Small intestine (tissue), 7 donors: ENCODE results near the gene PRRG1. TPM values are rescaled to one million over a fixed set of nuclear protein-coding genes. Genes with fewer than 3 reads are reported as not detected.
A peak's percentile ranks its signal among the peaks of the same experiment; 100 is the strongest.

Experiments used
- DNase-seq, 2 donors: peaks; one replicate each; pipeline versions ENCODE4 v3.0.0 to v3.0.0-alpha.2; 2013
- FAIRE-seq: peaks from 2 replicates; lab custom pipeline; 2012; peaks lifted over from hg19 to GRCh38; lab: Jason Lieb, UNC
- H3K27ac ChIP-seq, 3 donors: one replicate each; pipeline ENCODE4 v1.5.1; 2013; ENCODE audit warnings: low read length in 2 of 3, mild to moderate bottlenecking in 2 of 3, control low read depth in 1 of 3, inconsistent platforms in 1 of 3, low read depth in 1 of 3, moderate library complexity in 1 of 3
- H3K27me3 ChIP-seq, 3 donors: one replicate each; pipeline ENCODE4 v1.6.1; 2013; ENCODE audit warnings: low read length in 3 of 3, inconsistent platforms in 1 of 3; ENCODE audit not compliant: control insufficient read depth in 3 of 3, insufficient read depth in 3 of 3
- H3K36me3 ChIP-seq, 3 donors: one replicate each; pipeline ENCODE4 v1.6.1; 2013; ENCODE audit warnings: low read length in 3 of 3, inconsistent platforms in 1 of 3, low read depth in 1 of 3, mild to moderate bottlenecking in 1 of 3, moderate library complexity in 1 of 3; ENCODE audit not compliant: control insufficient read depth in 3 of 3, insufficient read depth in 2 of 3
- H3K4me1 ChIP-seq, 3 donors: one replicate each; pipeline ENCODE4 v1.6.1; 2013; ENCODE audit warnings: low read length in 2 of 3, inconsistent platforms in 1 of 3, low read depth in 1 of 3, mild to moderate bottlenecking in 1 of 3, moderate library complexity in 1 of 3; ENCODE audit not compliant: control insufficient read depth in 3 of 3, insufficient read depth in 2 of 3
- H3K4me3 ChIP-seq, 3 donors: one replicate each; pipeline ENCODE4 v1.5.1; 2013; ENCODE audit warnings: low read length in 3 of 3, control low read depth in 1 of 3, inconsistent platforms in 1 of 3, low read depth in 1 of 3, mild to moderate bottlenecking in 1 of 3, moderate library complexity in 1 of 3
- H3K9me3 ChIP-seq, 2 donors: one replicate each; pipeline ENCODE4 v1.6.1; 2013; ENCODE audit warnings: low read depth in 1 of 2, low read length in 1 of 2; ENCODE audit not compliant: control insufficient read depth in 2 of 2, insufficient read depth in 1 of 2
- WGBS, 3 donors: extraction: QIAGEN DNeasy Blood & Tissue Kit; methylation state at CpG; one replicate each; pipeline ENCODE4 v1.1.7; 2013; 5-methylcytosine and 5-hydroxymethylcytosine counted together
- polyA plus RNA-seq, 4 donors: library from polyadenylated mRNA; stranded (reverse) in 3 of 4; unstranded in 1 of 4; fragments of 200-250 nt in 3 of 4; fragments of 120-200 nt in 1 of 4; gene quantifications; one replicate each; pipeline versions ENCODE4 v1.2.1 to v1.2.3, GENCODE V29; 2013
- donor health status: healthy with polysubstance abuse.
- donor health status: control.
- donor health status: control.
- donor health status: Bipolar disorder and iron deficiency.
- donor health status: healthy.

The PRRG1 gene
- polyA plus RNA-seq, 4 donors = 1.6 to 5.8 (median 2.9) TPM

DNA sequence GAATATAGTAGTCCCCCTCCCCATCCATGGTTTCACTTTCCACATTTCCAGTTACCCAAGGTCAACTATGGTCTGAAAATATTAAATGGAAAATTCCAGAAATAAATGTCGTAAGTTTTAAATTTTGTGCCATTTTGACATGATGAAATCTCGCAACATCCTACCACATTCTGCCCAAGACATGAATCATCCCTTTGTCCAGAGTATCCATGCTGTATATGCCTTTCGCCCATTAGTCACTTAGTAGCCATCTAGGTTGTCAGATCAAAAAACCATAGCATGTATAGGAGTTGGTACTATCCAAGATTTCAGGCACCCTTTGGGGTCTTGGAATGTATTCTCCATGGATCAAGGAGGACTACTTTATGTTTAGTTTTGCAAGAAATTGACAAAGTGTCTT lies 8.3 kb downstream of the PRRG1 start:
- no peaks in the 10 kb centered on the region for H3K27me3 ChIP-seq
- FAIRE-seq = no peak
- WGBS, 3 donors = 91 to 98% (median 94%) methylated on average over 3 of the region's 3 CpGs
- no peaks in the 10 kb centered on the region for H3K36me3 ChIP-seq
- no peak for DNase-seq
- no peaks in the 10 kb centered on the region for H3K9me3 ChIP-seq
- no peaks in the 10 kb centered on the region for H3K4me1 ChIP-seq
- H3K4me3 ChIP-seq = no peak overlapping the region
- no peak overlapping the region for H3K27ac ChIP-seq

DNA sequence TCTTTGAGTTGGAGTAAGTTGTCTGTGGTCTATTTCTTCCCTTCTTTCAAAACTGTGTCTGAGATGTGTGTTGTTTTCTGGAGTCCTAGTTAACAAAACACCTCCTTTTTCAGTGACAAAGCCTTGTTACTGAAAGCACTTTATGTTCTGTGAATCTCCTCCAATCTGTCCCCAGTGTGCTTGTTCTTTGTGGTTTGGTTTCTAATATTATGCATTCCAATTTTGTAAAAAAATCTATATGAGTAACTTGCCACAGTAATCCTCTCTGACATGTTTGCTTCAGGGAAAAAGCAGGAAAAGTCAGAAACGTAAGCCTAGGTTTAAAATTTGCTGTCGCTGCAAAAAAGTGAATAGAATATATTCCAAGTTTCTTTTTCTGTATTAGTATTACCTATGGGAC lies 12.4 kb downstream of the PRRG1 start:
- Histone ChIP-seq H3K27ac (no peak overlapping the region), H3K36me3 (no peaks in the 10 kb centered on the region), H3K9me3 (no peaks in the 10 kb centered on the region), H3K4me3 (no peak overlapping the region), H3K4me1 (no peaks in the 10 kb centered on the region), H3K27me3 (no peaks in the 10 kb centered on the region)
- DNase-seq (no peak), FAIRE-seq (no peak)
- WGBS, 3 donors = 76 to 80% (median 80%) methylated on average over 2 of the region's 2 CpGs

DNA sequence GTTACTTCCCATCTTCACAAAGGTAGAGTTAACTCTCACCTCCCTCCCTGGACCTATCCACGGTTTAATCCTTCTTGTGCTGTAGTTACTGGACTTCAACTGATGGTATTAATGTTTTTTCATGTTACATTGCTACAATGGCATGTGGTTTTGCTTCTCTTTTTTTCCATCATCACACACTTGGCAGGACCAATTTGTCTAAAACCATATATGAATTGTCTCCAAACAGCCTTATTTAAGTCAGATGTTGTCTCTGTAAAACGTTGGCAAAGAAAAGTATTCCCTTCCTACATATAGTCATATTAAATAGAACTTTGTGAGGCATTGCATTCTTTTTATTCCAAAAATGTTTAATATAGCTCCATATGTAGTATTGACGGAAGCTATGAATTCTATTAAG lies 15.5 kb downstream of the PRRG1 start:
- WGBS, 3 donors = 61 to 82% (median 81%) methylated on average over 3 of the region's 3 CpGs
- FAIRE-seq (no peak), DNase-seq (no peak)
- H3K4me1 ChIP-seq = no peaks in the 10 kb centered on the region
- H3K27ac ChIP-seq = no peak overlapping the region
- no peak overlapping the region for H3K4me3 ChIP-seq
- no peaks in the 10 kb centered on the region for H3K36me3 ChIP-seq
- no peaks in the 10 kb centered on the region for H3K27me3 ChIP-seq
- no peaks in the 10 kb centered on the region for H3K9me3 ChIP-seq

DNA sequence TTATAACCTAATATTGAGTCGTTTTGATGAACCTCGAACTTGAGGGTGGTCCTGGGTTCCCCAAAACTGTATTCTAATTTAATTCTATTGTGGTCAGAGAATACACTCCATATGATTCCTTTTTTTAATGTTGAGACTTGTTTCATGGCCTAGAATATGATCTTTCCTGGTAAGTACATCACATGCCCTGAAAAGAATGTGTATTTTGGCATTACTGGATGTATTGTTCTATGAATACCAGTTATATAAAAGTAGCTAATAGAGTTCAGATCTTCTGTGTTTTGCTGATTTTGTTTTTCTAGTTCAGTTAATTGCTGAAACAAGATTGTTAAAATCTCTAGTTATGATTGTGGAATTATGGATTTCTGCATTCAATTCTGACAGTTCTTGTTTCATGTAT lies 18.8 kb downstream of the PRRG1 start:
- WGBS, 3 donors = 44 to 87% (median 74%) methylated on average over 2 of the region's 2 CpGs
- DNase-seq = no peak

DNA sequence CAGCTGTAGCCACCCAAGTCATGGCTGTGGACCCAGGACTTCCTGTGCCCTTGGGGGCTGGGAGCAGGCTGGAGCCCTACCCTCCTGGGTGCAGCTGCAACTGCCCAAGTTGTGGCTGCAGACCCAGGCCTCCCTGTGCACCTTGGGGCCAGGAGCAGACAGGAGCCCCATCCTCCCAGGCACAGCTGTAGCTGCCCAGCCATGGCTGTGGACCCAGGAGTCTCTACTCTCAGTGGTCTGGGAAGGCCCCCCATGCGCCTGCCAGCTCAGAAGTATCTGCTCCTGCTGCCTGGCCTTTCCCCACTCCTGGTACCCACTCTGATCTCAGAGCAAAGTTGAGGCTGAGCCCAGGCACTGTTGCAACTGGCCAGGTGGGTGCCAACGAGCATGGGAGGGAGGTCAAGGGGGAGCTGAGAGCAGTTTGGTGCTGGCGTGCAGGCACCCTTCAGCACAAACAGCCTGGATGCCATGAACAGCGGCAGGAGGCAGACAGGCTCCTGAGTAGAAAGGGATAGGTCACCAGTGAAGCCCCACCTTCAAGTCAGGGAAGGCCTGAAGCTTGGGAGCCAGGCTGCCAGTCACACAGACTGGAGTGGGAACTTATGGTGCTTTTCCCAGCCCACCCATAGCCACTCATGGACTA lies 21.5 kb downstream of the PRRG1 start:
- no peaks in the 10 kb centered on the region for H3K27me3 ChIP-seq
- no peaks in the 10 kb centered on the region for H3K4me1 ChIP-seq
- H3K4me3 ChIP-seq = no peak overlapping the region
- no peaks in the 10 kb centered on the region for H3K9me3 ChIP-seq
- no peaks in the 10 kb centered on the region for H3K36me3 ChIP-seq
- 74 to 94% (median 88%) methylated on average over 4 of the region's 4 CpGs for WGBS, 3 donors
- DNase-seq = no peak
- no peak overlapping the region for H3K27ac ChIP-seq
- no peak for FAIRE-seq

More for the DNA sequence above, 18.8 kb downstream of the PRRG1 start:
- no peaks in the 10 kb centered on the region for H3K4me1 ChIP-seq
- no peak for FAIRE-seq
- no peaks in the 10 kb centered on the region for H3K27me3 ChIP-seq
- H3K9me3 ChIP-seq = no peaks in the 10 kb centered on the region
- H3K27ac ChIP-seq = no peak overlapping the region
- no peaks in the 10 kb centered on the region for H3K36me3 ChIP-seq
- H3K4me3 ChIP-seq = no peak overlapping the region

DNA sequence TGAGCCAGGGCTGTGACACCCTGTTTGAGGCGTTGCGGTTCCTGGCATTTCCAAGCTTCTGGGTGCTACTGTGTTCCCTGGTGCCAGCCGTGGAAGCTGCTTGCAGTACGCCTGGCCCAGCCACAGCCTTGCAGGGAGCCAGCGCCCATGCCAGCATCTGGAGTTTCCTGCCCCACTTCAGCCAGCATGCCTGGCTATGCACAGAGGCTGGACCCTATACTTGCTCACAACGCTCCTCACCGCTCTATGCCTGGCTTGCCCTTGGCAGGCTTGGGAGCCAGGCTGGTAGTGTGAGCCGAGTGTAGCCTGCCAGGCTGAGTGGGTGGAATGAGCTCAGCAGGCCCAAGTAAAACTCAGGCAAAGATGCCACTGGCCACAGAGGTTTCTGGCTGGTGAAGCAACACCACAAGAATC lies 22.4 kb downstream of the PRRG1 start:
- FAIRE-seq (no peak), DNase-seq (no peak)
- H3K27me3 ChIP-seq = no peaks in the 10 kb centered on the region
- WGBS, 3 donors = 86 to 96% (median 94%) methylated on average over 8 of the region's 8 CpGs
- no peaks in the 10 kb centered on the region for H3K9me3 ChIP-seq
- no peaks in the 10 kb centered on the region for H3K36me3 ChIP-seq
- no peak overlapping the region for H3K27ac ChIP-seq
- H3K4me3 ChIP-seq = no peak overlapping the region
- no peaks in the 10 kb centered on the region for H3K4me1 ChIP-seq

DNA sequence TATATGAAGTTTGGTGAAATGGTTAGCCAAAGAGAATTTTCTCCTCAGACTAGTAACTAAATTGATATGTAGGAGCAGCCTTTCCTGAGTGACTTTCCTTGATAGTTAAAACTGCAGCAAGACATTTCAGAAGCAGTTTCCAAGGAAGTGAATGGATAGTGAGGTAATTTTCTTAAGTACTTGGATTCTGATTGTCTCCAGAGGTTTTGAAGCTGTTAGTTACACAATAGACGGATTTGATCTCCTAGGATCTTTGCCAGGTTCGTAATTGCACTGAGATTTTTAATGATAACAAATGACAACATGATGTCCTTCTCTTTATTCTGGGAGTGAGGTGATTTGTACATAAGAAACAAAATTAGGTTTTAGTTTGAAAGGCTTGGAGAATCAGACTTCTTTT lies 29.2 kb downstream of the PRRG1 start:
- H3K27me3 ChIP-seq = no peaks in the 10 kb centered on the region
- no peaks in the 10 kb centered on the region for H3K36me3 ChIP-seq
- DNase-seq (no peak), FAIRE-seq (no peak)
- no peak overlapping the region for H3K4me3 ChIP-seq
- 22 to 38% (median 24%) methylated on average over 2 of the region's 2 CpGs for whole genome bisulfite sequencing, 3 donors
- no peaks in the 10 kb centered on the region for H3K9me3 ChIP-seq
- H3K27ac ChIP-seq = no peak overlapping the region
- H3K4me1 ChIP-seq = no peaks in the 10 kb centered on the region

DNA sequence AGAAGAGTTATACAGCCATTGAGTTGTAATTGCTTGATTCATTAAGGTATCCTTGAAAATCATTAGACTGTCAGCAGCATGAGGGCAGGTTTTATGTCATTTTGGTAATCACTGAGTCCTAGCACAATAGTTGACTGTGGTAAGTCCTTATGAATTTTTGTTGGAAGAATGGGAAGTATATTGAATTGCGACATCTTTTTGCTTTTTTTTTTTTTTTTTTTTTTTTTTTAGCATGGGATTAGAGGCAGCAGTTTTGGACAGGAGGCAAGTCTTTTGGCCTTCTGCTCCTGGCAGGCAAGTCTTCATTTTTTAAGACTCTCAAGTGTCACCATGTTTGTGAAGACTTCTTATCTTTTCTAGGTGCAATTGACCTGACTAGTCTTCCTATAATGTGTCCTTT lies 29.7 kb downstream of the PRRG1 start:
- WGBS, 3 donors = 80 to 100% (median 95%) methylated on average over 1 of the region's 1 CpG
- Histone ChIP-seq H3K36me3 (no peaks in the 10 kb centered on the region), H3K4me3 (no peak overlapping the region), H3K9me3 (no peaks in the 10 kb centered on the region), H3K27ac (no peak overlapping the region), H3K27me3 (no peaks in the 10 kb centered on the region), H3K4me1 (no peaks in the 10 kb centered on the region)
- DNase-seq = peak in 1 of 2 donors; percentile 31
- no peak for FAIRE-seq

DNA sequence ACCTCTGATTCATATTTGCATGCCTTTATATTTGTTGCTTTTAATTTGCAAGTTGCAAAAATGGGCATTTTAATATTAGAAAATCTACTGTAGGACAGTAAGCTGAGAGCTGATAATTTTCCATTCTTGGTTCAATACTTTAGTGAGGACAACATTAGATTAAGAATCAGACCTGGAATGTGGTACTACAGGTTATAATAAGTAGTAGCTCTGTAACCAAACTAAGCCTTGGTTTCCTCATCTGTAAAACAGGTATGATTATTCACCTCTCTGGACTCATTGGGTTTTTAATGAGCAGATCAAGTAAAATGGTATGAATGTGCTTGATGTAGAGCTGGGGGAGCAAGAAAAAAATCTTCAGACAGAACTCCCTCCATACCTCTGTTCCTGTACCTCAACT lies 31.1 kb downstream of the PRRG1 start:
- FAIRE-seq = no peak
- Histone ChIP-seq H3K4me3 (no peak overlapping the region), H3K27ac (no peak overlapping the region), H3K9me3 (no peaks in the 10 kb centered on the region), H3K36me3 (no peaks in the 10 kb centered on the region), H3K27me3 (no peaks in the 10 kb centered on the region), H3K4me1 (no peaks in the 10 kb centered on the region)
- no peak for DNase-seq
